Left hindlimb (tissue), 1 donor: ENCODE results near the gene SHLD1.
"Not testable (repeated sequence)": the region's sequence is repeated elsewhere in the genome, so short reads cannot be mapped to it uniquely, and the experiment has no call there.

Experiments used
- DNase-seq: peaks from one replicate; pipeline ENCODE4 v3.0.0-alpha.2; 2018

Gene SHLD1

GRCh38 chr20:5737619-5737953, 12.6 kb upstream of the SHLD1 start:
- DNase-seq, result no peak

GRCh38 chr20:5737966-5738365, 12.2 kb upstream of the SHLD1 start:
- no peak for DNase-seq

GRCh38 chr20:5740643-5741042, 9.6 kb upstream of the SHLD1 start:
- DNase-seq, result not testable (repeated sequence)

- DNase-seq, result no peak
These were observed 9.1 kb upstream of the SHLD1 start for GRCh38 chr20:5741089-5741488.

GRCh38 chr20:5742041-5742440, 8.2 kb upstream of the SHLD1 start:
- DNase-seq, result no peak

GRCh38 chr20:5745416-5746030, 4.7 kb upstream of the SHLD1 start:
- DNase-seq, result no peak

- no peak for DNase-seq
These were observed 4.1 kb upstream of the SHLD1 start for GRCh38 chr20:5746064-5746463.

GRCh38 chr20:5748246-5748645, 2.0 kb upstream of the SHLD1 start:
- no peak for DNase-seq

- not testable (repeated sequence) for DNase-seq
These were observed 669 bp upstream of the SHLD1 start for GRCh38 chr20:5749512-5749951.

- no peak for DNase-seq
These were observed 1.7 kb downstream of the SHLD1 start for GRCh38 chr20:5751856-5752255.

GRCh38 chr20:5753814-5754213, 3.6 kb downstream of the SHLD1 start:
- no peak for DNase-seq

- DNase-seq, result no peak
These were observed 7.7 kb downstream of the SHLD1 start for GRCh38 chr20:5757949-5758348.

GRCh38 chr20:5766085-5766764, 16.0 kb downstream of the SHLD1 start:
- no peak for DNase-seq

- no peak for DNase-seq
These were observed 17.4 kb downstream of the SHLD1 start for GRCh38 chr20:5767493-5768098.

- DNase-seq, result no peak
These were observed 20.2 kb downstream of the SHLD1 start for GRCh38 chr20:5770231-5770986.

- DNase-seq, result no peak
These were observed 20.8 kb downstream of the SHLD1 start for GRCh38 chr20:5770987-5771318.

GRCh38 chr20:5772704-5773103, 22.5 kb downstream of the SHLD1 start:
- no peak for DNase-seq

GRCh38 chr20:5773589-5773988, 23.4 kb downstream of the SHLD1 start:
- no peak for DNase-seq

- no peak for DNase-seq
These were observed 25.9 kb downstream of the SHLD1 start for GRCh38 chr20:5776077-5776476.

GRCh38 chr20:5779071-5779900, 29.1 kb downstream of the SHLD1 start:
- DNase-seq, result no peak

GRCh38 chr20:5780846-5781217, 30.6 kb downstream of the SHLD1 start:
- no peak for DNase-seq

GRCh38 chr20:5781367-5781766, 31.2 kb downstream of the SHLD1 start:
- DNase-seq, result not testable (repeated sequence)
